NCI-H1105 treated with DMSO at 0.1 percent for 48 hours (cell line): Measurements from ENCODE around the gene ERAP2.
"Not testable (repeated sequence)": the region's sequence is repeated elsewhere in the genome, so short reads cannot be mapped to it uniquely, and the experiment has no call there.

Experiments used
- DNase-seq: peaks from one replicate; lab custom pipeline; 2025; lab: John Stamatoyannopoulos, UW

The ERAP2 gene

GRCh38 chr5:96876292-96876850 lies at the start of gene ERAP2:
Gene ERAP2 (plus strand): TSS chr5:96876500. CDS start chr5:96879686, 3,186 bp downstream.
- peak; percentile 27 for DNase-seq

GRCh38 chr5:96829297-96829696 lies 47.0 kb upstream of the ERAP2 start:
- DNase-seq = no peak

GRCh38 chr5:96834016-96834415 lies 42.3 kb upstream of the ERAP2 start:
- DNase-seq = no peak

GRCh38 chr5:96835791-96836191 lies 40.5 kb upstream of the ERAP2 start:
- no peak for DNase-seq

GRCh38 chr5:96836817-96837216 lies 39.5 kb upstream of the ERAP2 start:
- no peak for DNase-seq

- DNase-seq = no peak
Measured at GRCh38 chr5:96837303-96837702, 39.0 kb upstream of the ERAP2 start.

GRCh38 chr5:96838201-96839070 lies 37.9 kb upstream of the ERAP2 start:
- no peak for DNase-seq

- no peak for DNase-seq
Measured at GRCh38 chr5:96839071-96839592, 37.2 kb upstream of the ERAP2 start.

GRCh38 chr5:96841931-96842330 lies 34.4 kb upstream of the ERAP2 start:
- DNase-seq = not testable (repeated sequence)

GRCh38 chr5:96843140-96843539 lies 33.2 kb upstream of the ERAP2 start:
- DNase-seq = no peak

GRCh38 chr5:96844481-96844990 lies 31.8 kb upstream of the ERAP2 start:
- DNase-seq = no peak

- no peak for DNase-seq
Measured at GRCh38 chr5:96851312-96852062, 24.8 kb upstream of the ERAP2 start.

- no peak for DNase-seq
Measured at GRCh38 chr5:96852759-96853158, 23.5 kb upstream of the ERAP2 start.

GRCh38 chr5:96854067-96854466 lies 22.2 kb upstream of the ERAP2 start:
- no peak for DNase-seq

GRCh38 chr5:96855031-96855872 lies 21.0 kb upstream of the ERAP2 start:
- DNase-seq = no peak

- DNase-seq = no peak
Measured at GRCh38 chr5:96856371-96856770, 19.9 kb upstream of the ERAP2 start.

GRCh38 chr5:96857454-96857853 lies 18.8 kb upstream of the ERAP2 start:
- no peak for DNase-seq

GRCh38 chr5:96857924-96858323 lies 18.4 kb upstream of the ERAP2 start:
- DNase-seq = no peak

- DNase-seq = no peak
Measured at GRCh38 chr5:96859375-96859774, 16.9 kb upstream of the ERAP2 start.

GRCh38 chr5:96861076-96861475 lies 15.2 kb upstream of the ERAP2 start:
- DNase-seq = peak; percentile 9

- DNase-seq = no peak
Measured at GRCh38 chr5:96863114-96863513, 13.2 kb upstream of the ERAP2 start.
